RWPE1 (cell line): ENCODE results near the gene C4orf54.

ENCODE experiments used
- CTCF ChIA-PET: fragments of 350-600 bp; sonication (Branson Sonifier 250); formaldehyde crosslinking; extraction: SDS; loops from one replicate; lab custom pipeline; 2021; lab: Yijun Ruan, JAX
- POLR2A ChIA-PET: fragments of 400-600 bp; formaldehyde crosslinking; extraction: SDS; loops from one replicate; lab custom pipeline; 2020; ENCODE audit warnings: antibody characterized with exemption; ENCODE audit not compliant: low non-redundant PET; lab: Yijun Ruan, JAX
- DNase-seq: peaks from one replicate; pipeline ENCODE4 v3.0.0; 2012; ENCODE audit warnings: low spot score
- H3K27ac ChIP-seq: fragments of 450-650 bp; 2 replicates; pipeline ENCODE4 v1.5.1; 2017
- CTCF ChIP-seq: fragments of 450-650 bp; conservative IDR thresholded peaks from 2 replicates; pipeline ENCODE4 v1.5.1; 2017; ENCODE audit warnings: low read depth, mild to moderate bottlenecking

Gene C4orf54

DNA sequence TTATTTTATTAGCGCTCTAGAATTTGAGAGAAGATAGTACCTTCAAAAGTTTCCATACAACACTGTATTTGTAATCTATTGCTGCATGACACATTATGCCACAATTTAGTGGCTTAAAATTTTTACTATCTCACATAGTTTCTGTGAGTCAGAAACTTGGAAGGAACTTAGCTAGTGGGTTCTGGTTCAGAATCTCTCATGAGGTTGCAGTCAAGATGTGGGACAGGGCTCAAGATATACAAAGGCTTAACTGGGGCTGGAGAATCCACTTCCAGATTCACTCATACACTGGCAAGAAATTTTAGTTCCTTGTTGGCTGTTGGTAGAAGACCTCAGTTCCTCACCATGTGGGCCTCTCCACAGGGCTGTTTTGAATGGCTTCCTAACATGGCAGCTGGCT is 11.5 kb upstream of the C4orf54 start:
- no peak for DNase-seq
- H3K27ac ChIP-seq, result no peak overlapping the region
- POLR2A ChIA-PET, result no interaction called here
- no peak for TF ChIP-seq CTCF
- CTCF ChIA-PET, result no interaction called here

GRCh38 chr4:99668472-99668871 is 10.8 kb upstream of the C4orf54 start:
- H3K27ac ChIP-seq, result no peak overlapping the region
- no peak for DNase-seq
- no peak for TF ChIP-seq CTCF
- ChIA-PET CTCF (no interaction called here), POLR2A (no interaction called here)

DNA sequence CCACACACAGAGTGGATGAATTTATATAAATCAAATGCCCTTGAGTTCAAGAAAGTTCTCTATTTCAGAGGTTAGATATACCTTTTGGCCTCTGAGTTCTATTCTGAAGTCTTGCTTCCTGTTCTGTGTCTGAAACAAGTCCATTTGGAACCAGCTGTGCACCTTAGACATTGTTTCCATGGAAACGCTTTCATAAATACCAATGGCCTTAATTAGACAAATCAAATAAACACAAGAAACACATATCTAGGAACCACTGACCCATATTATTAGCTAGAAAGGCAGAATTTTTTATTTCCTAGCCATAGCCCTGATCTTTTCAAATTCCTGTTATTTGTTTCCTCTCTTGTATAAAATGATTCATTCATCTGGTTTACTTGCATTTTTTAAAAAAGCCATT is 8.4 kb upstream of the C4orf54 start:
- POLR2A ChIA-PET, result no interaction called here
- no peak overlapping the region for H3K27ac ChIP-seq
- CTCF ChIA-PET, result interaction anchor here (0.7 kb wide), 1 partner anchor 232 kb away, joined by 3 read pairs; no protein-coding TSS in a partner anchor
- no peak for TF ChIP-seq CTCF
- no peak for DNase-seq

DNA sequence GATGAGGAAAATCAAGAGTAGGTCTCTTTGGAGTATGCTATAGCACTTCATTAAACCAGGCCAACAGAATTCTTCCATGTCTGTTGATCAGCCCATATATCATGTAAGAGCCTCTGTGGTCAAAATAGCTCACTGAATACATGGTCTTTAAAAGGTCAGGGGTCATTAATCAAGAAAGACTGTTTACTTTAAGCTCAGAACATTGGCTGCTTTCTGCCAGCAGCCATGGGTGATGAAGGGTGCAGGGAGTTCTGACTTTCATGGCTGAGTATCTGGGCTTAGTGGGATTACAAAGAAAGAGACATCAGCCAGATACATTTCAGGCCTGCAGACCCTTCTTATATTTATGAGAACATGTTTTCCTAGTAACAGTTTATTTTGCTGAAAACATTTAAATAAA is 7.1 kb upstream of the C4orf54 start:
- no peak for TF ChIP-seq CTCF
- DNase-seq, result no peak
- ChIA-PET POLR2A (no interaction called here), CTCF (no interaction called here)
- H3K27ac ChIP-seq, result no peak overlapping the region

DNA sequence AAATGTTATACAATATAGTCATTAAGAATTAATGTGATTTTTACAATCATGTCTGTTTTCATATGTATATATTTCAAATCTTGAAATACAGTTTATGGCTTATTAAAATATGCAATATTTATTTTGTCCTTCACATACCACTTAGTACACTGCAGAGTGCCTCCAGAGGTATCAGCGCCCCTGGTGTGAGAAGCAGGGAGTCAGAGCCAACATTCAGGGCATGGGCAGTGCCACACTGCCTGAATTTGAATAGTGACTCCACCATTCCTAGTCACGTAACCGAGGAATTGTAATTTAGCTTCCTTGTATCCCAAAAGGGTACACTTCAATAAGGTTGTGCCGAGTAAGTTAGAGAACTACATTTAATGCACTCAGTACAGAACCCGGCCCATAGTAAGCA is 4.3 kb upstream of the C4orf54 start:
- POLR2A ChIA-PET, result no interaction called here
- no peak overlapping the region for H3K27ac ChIP-seq
- DNase-seq, result no peak
- TF ChIP-seq CTCF, result no peak
- CTCF ChIA-PET, result no interaction called here

DNA sequence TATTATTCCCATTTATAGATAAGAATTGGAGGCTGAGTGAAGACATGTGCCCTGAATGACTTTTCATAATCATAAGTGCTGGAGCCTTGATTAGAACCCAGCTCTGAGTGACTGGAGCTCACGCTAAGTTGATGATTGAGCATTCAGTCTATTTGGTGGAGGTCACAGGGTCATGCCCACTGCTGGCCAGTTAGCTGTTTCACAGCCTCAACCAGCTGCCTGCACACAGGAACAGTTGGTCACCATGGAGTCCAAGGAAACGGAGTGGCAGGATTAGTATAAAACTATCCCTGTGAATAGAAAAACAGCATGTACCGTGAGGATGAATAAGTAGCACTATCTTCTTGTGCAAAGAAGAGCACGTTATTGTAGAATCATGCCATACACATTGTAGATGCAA is 1.0 kb upstream of the C4orf54 start:
- TF ChIP-seq CTCF, result no peak
- CTCF ChIA-PET, result interaction anchor here (1.1 kb wide), 1 partner anchor 149 kb away, joined by 3 read pairs; no protein-coding TSS in a partner anchor
- no peak overlapping the region for H3K27ac ChIP-seq
- POLR2A ChIA-PET, result no interaction called here
- no peak for DNase-seq
